ENCODE data around the gene PLD5.
"Not testable (repeated sequence)": the region's sequence is repeated elsewhere in the genome, so short reads cannot be mapped to it uniquely, and the experiment has no call there.

Gene PLD5

GRCh38 chr1:242477944-242478343 lies 46.6 kb downstream of the PLD5 start:
- DNase-seq, result no peak

GRCh38 chr1:242470774-242471173 lies 53.7 kb downstream of the PLD5 start:
- DNase-seq, result no peak

- DNase-seq, result no peak
These were observed 55.7 kb downstream of the PLD5 start for GRCh38 chr1:242468784-242469183.

GRCh38 chr1:242467556-242468145 lies 56.8 kb downstream of the PLD5 start:
- no peak for DNase-seq

GRCh38 chr1:242462867-242463266 lies 61.6 kb downstream of the PLD5 start:
- DNase-seq, result no peak

GRCh38 chr1:242459740-242460139 lies 64.8 kb downstream of the PLD5 start:
- DNase-seq, result not testable (repeated sequence)

GRCh38 chr1:242456726-242457269 lies 67.7 kb downstream of the PLD5 start:
- DNase-seq, result no peak

GRCh38 chr1:242455052-242455361 lies 69.5 kb downstream of the PLD5 start:
- DNase-seq, result no peak

GRCh38 chr1:242454262-242455051 lies 70.0 kb downstream of the PLD5 start:
- DNase-seq, result no peak

- no peak for DNase-seq
These were observed 71.9 kb downstream of the PLD5 start for GRCh38 chr1:242452573-242452972.

GRCh38 chr1:242449661-242450060 lies 74.8 kb downstream of the PLD5 start:
- DNase-seq, result no peak

- no peak for DNase-seq
These were observed 75.4 kb downstream of the PLD5 start for GRCh38 chr1:242448910-242449645.

GRCh38 chr1:242447689-242448088 lies 76.8 kb downstream of the PLD5 start:
- DNase-seq, result no peak

GRCh38 chr1:242440757-242441156 lies 83.7 kb downstream of the PLD5 start:
- DNase-seq, result no peak

- DNase-seq, result no peak
These were observed 89.3 kb downstream of the PLD5 start for GRCh38 chr1:242435200-242435599.

- DNase-seq, result no peak
These were observed 91.9 kb downstream of the PLD5 start for GRCh38 chr1:242432491-242433095.

- DNase-seq, result no peak
These were observed 92.7 kb downstream of the PLD5 start for GRCh38 chr1:242431786-242432185.

GRCh38 chr1:242430956-242431355 lies 93.5 kb downstream of the PLD5 start:
- DNase-seq, result no peak

- no peak for DNase-seq
These were observed 95.9 kb downstream of the PLD5 start for GRCh38 chr1:242428399-242429190.

- DNase-seq, result no peak
These were observed 97.0 kb downstream of the PLD5 start for GRCh38 chr1:242427519-242427918.

GRCh38 chr1:242426271-242426905 lies 98.1 kb downstream of the PLD5 start:
- DNase-seq, result no peak

GRCh38 chr1:242425232-242425631 lies 99.3 kb downstream of the PLD5 start:
- DNase-seq, result no peak
